ENCODE data around the gene AVEN. TPM values are rescaled to one million over a fixed set of nuclear protein-coding genes. Genes with fewer than 3 reads are reported as not detected.

AVEN gene
- total RNA-seq, 1 experiment from 2014 or later: 17.0 TPM

DNA sequence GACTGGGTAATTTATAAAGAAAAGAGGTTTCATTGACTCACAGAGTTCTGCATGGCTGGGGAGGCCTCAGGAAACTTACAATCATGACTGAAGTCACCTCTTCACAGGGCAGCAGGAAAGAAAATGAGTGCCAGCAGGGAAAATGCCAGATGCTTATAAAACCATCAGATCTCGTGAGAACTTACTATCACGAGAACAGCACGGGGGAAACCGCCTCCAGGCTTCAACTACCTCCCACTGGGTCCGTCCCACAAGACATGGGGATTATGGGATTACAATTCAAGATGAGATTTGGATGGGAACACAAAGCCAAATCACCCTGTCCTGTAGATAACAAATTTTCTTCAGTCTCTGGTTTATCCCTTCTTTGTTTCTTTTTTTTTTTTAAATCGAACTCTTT is 31.0 kb upstream of the AVEN start:
- ChIA-PET POLR2A (ENCODE audit: low non-redundant PET) (no interaction called here), CTCF (no interaction called here)
- Histone ChIP-seq H3K36me3 (ENCODE audit: insufficient read depth, low read length, poor library complexity, severe bottlenecking) (no peaks in the 10 kb centered on the region), H3K27me3 (replicated peaks; ENCODE audit: insufficient read depth, low read depth, low read length, poor library complexity) (no peaks in the 10 kb centered on the region), H3K4me3 (ENCODE audit: low read depth, low read length, poor library complexity, severe bottlenecking) (no peak overlapping the region), H3K27ac (ENCODE audit: low read depth, low read length, poor library complexity, severe bottlenecking) (no peak overlapping the region), H3K4me1 (ENCODE audit: insufficient read depth, low read length, poor library complexity, severe bottlenecking) (no peaks in the 10 kb centered on the region), H3K9me3 (ENCODE audit: low read depth, low read length, poor library complexity, severe bottlenecking) (no peaks in the 10 kb centered on the region)
- peak; percentile 48 for DNase-seq (ENCODE audit: low spot score)
- TF ChIP-seq CTCF (conservative IDR thresholded peaks at IDR 0.05; ENCODE audit: low read depth, low read length) (no peak), EZH2 (IDR thresholded peaks at IDR 0.05; ENCODE audit: borderline replicate concordance, low read depth, low read length, poor library complexity, severe bottlenecking) (no peak)
- BruUV-seq (replicated peaks): no TSS peak
- intact Hi-C loops (cut with micrococcal nuclease; ENCODE audit: unreplicated experiment): no loop called here

DNA sequence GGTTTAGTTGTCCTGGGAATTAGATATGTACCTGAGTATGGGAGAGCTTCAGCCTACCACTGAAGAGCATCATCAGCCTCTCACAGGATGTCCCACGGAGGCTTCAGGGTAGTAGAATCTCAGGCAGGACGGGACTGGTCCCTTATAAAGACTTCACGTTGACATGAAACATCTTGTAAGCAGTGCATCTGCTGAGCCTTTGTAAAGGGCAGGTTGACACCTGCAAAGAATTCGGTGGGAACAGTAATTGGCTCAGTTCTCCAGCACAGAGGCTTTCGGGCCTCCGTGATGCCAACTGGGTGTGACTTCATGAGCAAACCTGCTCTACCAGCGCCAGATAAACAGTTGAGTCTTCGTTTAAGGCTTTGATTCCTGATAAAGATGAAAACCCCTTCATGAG is 26.9 kb upstream of the AVEN start:
- intact Hi-C loops (cut with micrococcal nuclease; ENCODE audit: unreplicated experiment): no loop called here
- Histone ChIP-seq H3K27me3 (replicated peaks; ENCODE audit: insufficient read depth, low read depth, low read length, poor library complexity) (no peaks in the 10 kb centered on the region), H3K36me3 (ENCODE audit: insufficient read depth, low read length, poor library complexity, severe bottlenecking) (no peaks in the 10 kb centered on the region), H3K4me1 (ENCODE audit: insufficient read depth, low read length, poor library complexity, severe bottlenecking) (no peaks in the 10 kb centered on the region), H3K27ac (ENCODE audit: low read depth, low read length, poor library complexity, severe bottlenecking) (no peak overlapping the region), H3K9me3 (ENCODE audit: low read depth, low read length, poor library complexity, severe bottlenecking) (no peaks in the 10 kb centered on the region), H3K4me3 (ENCODE audit: low read depth, low read length, poor library complexity, severe bottlenecking) (no peak overlapping the region)
- no peak for DNase-seq (ENCODE audit: low spot score)
- no TSS peak for BruUV-seq (replicated peaks)
- TF ChIP-seq EZH2 (IDR thresholded peaks at IDR 0.05; ENCODE audit: borderline replicate concordance, low read depth, low read length, poor library complexity, severe bottlenecking): no peak
- no peak for TF ChIP-seq CTCF (conservative IDR thresholded peaks at IDR 0.05; ENCODE audit: low read depth, low read length)
- ChIA-PET POLR2A (ENCODE audit: low non-redundant PET) (interaction anchor here (0.5 to 0.7 kb wide), 2 partner anchors 13 to 1285 kb away, joined by 3 to 4 read pairs; no protein-coding TSS in a partner anchor), CTCF (no interaction called here)

DNA sequence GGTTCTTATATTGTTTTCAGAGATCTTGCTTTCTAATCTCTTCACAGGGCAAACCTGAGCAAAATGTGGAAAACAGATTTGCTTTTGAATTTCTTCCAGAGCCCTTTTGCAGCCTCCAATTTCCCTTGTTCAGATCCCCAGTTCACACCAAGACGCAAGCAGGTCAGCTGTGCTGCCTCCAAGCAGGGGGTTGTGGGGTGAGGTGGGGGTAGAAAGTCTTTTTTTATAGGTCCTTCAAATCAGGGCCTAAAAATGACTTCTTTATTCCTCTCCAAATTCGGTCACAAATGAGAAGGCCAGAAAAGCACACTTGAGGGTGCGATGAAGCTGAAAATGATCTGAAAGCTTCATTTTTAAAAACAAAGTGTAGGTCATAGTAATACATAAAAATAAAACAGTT is 26.3 kb upstream of the AVEN start:
- BruUV-seq (replicated peaks): no TSS peak
- no peak overlapping the region for H3K4me3 ChIP-seq (ENCODE audit: low read depth, low read length, poor library complexity, severe bottlenecking)
- intact Hi-C loops (cut with micrococcal nuclease; ENCODE audit: unreplicated experiment): no loop called here
- no peaks in the 10 kb centered on the region for H3K36me3 ChIP-seq (ENCODE audit: insufficient read depth, low read length, poor library complexity, severe bottlenecking)
- no peaks in the 10 kb centered on the region for H3K9me3 ChIP-seq (ENCODE audit: low read depth, low read length, poor library complexity, severe bottlenecking)
- CTCF ChIA-PET: no interaction called here
- POLR2A ChIA-PET (ENCODE audit: low non-redundant PET): interaction anchor here (0.5 kb wide), 1 partner anchor 14 kb away, joined by 3 read pairs; no protein-coding TSS in a partner anchor
- no peak overlapping the region for H3K27ac ChIP-seq (ENCODE audit: low read depth, low read length, poor library complexity, severe bottlenecking)
- no peaks in the 10 kb centered on the region for H3K4me1 ChIP-seq (ENCODE audit: insufficient read depth, low read length, poor library complexity, severe bottlenecking)
- no peaks in the 10 kb centered on the region for H3K27me3 ChIP-seq (replicated peaks; ENCODE audit: insufficient read depth, low read depth, low read length, poor library complexity)
- TF ChIP-seq EZH2 (IDR thresholded peaks at IDR 0.05; ENCODE audit: borderline replicate concordance, low read depth, low read length, poor library complexity, severe bottlenecking) (no peak), CTCF (conservative IDR thresholded peaks at IDR 0.05; ENCODE audit: low read depth, low read length) (no peak)
- no peak for DNase-seq (ENCODE audit: low spot score)
